K562 (cell line): ENCODE results near the gene SLC33A1. TPM values are rescaled to one million over a fixed set of nuclear protein-coding genes. Genes with fewer than 3 reads are reported as not detected.

Experiments
- AFF1 ChIP-seq, 2 experiments: fragments of 450-650 bp; IDR thresholded peaks; 2 replicates each; pipeline ENCODE4 v1.6.1; 2018; ENCODE audit warnings: mild to moderate bottlenecking in 2 of 2, low read depth in 1 of 2; ENCODE audit not compliant: partially characterized antibody in 2 of 2
- BRF1 ChIP-seq: IDR thresholded peaks from 3 replicates; pipeline ENCODE4 v1.6.1; 2011; ENCODE audit warnings: borderline replicate concordance, mild to moderate bottlenecking; ENCODE audit not compliant: insufficient read length; ENCODE audit errors: extremely low read depth
- CUX1 ChIP-seq: fragments of 200-800 bp; sonication (Bioruptor generic); IDR thresholded peaks from 2 replicates; pipeline ENCODE4 v1.6.1; 2016; ENCODE audit warnings: missing genetic modification characterization, missing compliant biosample characterization
- HINFP ChIP-seq: fragments of 450-650 bp; conservative IDR thresholded peaks from 2 replicates; pipeline ENCODE4 v1.6.1; 2016; ENCODE audit warnings: missing genetic modification characterization, low read depth, mild to moderate bottlenecking, control low read depth, missing compliant biosample characterization
- KLF16 ChIP-seq: IDR thresholded peaks from 2 replicates; pipeline ENCODE4 v1.6.1; 2016; ENCODE audit warnings: antibody characterized with exemption
- RBM15 ChIP-seq: fragments of 200-400 bp; formaldehyde crosslinking; IDR thresholded peaks from 2 replicates; pipeline ENCODE4 v1.6.1; 2018; ENCODE audit warnings: mild to moderate bottlenecking, low read length, moderate library complexity; ENCODE audit not compliant: insufficient read depth
- SREBF1 ChIP-seq: fragments of 150-350 bp; IDR thresholded peaks from 2 replicates; pipeline ENCODE4 v1.6.1; 2014; ENCODE audit warnings: antibody characterized with exemption, low read depth, low read length, borderline replicate concordance
- TFAM ChIP-seq: fragments of 250-450 bp; sonication (Bioruptor Pico); conservative IDR thresholded peaks from 2 replicates; pipeline ENCODE4 v1.5.0; 2021; ENCODE audit warnings: mild to moderate bottlenecking, moderate library complexity
- ZNF589 ChIP-seq: fragments of 200-800 bp; sonication (Bioruptor generic); IDR thresholded peaks from 2 replicates; pipeline ENCODE4 v1.6.1; 2016; ENCODE audit warnings: low read depth, missing genetic modification characterization, missing compliant biosample characterization
- ZNF699 ChIP-seq: fragments of 250-450 bp; sonication (Bioruptor Pico); IDR thresholded peaks from 2 replicates; pipeline ENCODE4 v1.8.0; 2021; ENCODE audit warnings: mild to moderate bottlenecking, moderate library complexity; ENCODE audit not compliant: insufficient replicate concordance
- polyA plus RNA-seq, 8 experiments: library from polyadenylated mRNA; depleted of rRNA in 4 of 8; stranded (reverse) in 5 of 8; unstranded in 3 of 8; fragments of >200 nt; fragmentation: Nextera tagmentation in 2 of 8; fragmentation: Illumina TruSeq in 1 of 8; extraction: Ambion mirVana in 2 of 8; extraction: Trizol in 1 of 8; gene quantifications; 2 replicates each; pipeline versions ENCODE4 v1.2.1 to v1.2.3, GENCODE V29; 2011 to 2014; ENCODE audit warnings: inconsistent platforms in 1 of 8, missing spikeins in 1 of 8
- total RNA-seq, 7 experiments: library from RNA; depleted of rRNA in 6 of 7; stranded (reverse); fragments of >200 nt in 6 of 7; fragmentation: Illumina TruSeq in 2 of 7; extraction: Trizol in 2 of 7; gene quantifications; 2 replicates each; pipeline versions ENCODE4 v1.2.1 to v1.2.3, GENCODE V29; 2011 to 2021; ENCODE audit warnings: low replicate concordance in 1 of 7

SLC33A1 gene
- total and polyA plus RNA-seq, 9 of the 15 experiments (the other 6 are each of a cell fraction or from before 2014, with no cell fraction given), result 6.2 to 26.8 (median 19.6) TPM

- TF ChIP-seq AFF1 (IDR thresholded peaks at IDR 0.05; ENCODE audit: low read depth in 1 of 2, partially characterized antibody in 2 of 2) (no peak), CUX1 (CRISPR knock-in tag) (peak; percentile 51; the same call in 1 of the 2 replicates), ZNF589 (CRISPR knock-in tag) (peak; percentile 96), HINFP (peak; percentile 79; the same call in 1 of the 2 replicates), SREBF1 (no peak), KLF16 (no peak), RBM15 (no peak), ZNF699 (no peak), BRF1 (no peak), TFAM (CRISPR knock-in tag) (no peak)
Measured at GRCh38 chr3:155861476-155862183, 7.4 kb upstream of the SLC33A1 start (continued).
